ENCODE measurements around the gene FBXW8. TPM values are rescaled to one million over a fixed set of nuclear protein-coding genes. Genes with fewer than 3 reads are reported as not detected.

The FBXW8 gene
- polyA plus RNA-seq, 2 of the 4 experiments (the other 2 are of a cell fraction): 9.8 to 15.7 TPM

GRCh38 chr12:117020536-117021220 is 109.9 kb downstream of the FBXW8 start:
- Histone ChIP-seq H3K4me1 (peaks cover 5% of the 10 kb centered on the region), H3K4me2 (no peak overlapping the region), H3K9me3 (0 out of 3 replicates have a peak, but pooled peaks cover 1% of the 10 kb centered on the region), H3K4me3 (no peak overlapping the region), H3K27ac (no peak overlapping the region)
- WGBS (ENCODE audit: missing lambda C conversion rate): 83% methylated on average over 12 of the region's 12 CpGs
- DNase-seq (ENCODE audit: low read depth in 1 of 2, low spot score in 1 of 2) (no peak), ATAC-seq (no peak), FAIRE-seq (no peak)
- CTCF ChIA-PET: interaction anchor here (1.2 kb wide), 1 partner anchor 10 kb away, joined by 3 read pairs; no protein-coding TSS in a partner anchor
- POLR2A ChIA-PET: no interaction called here
- no peak for TF ChIP-seq HOXB5 (CRISPR knock-in tag; IDR thresholded peaks at IDR 0.05)
- no peak for TF ChIP-seq MAFK (IDR thresholded peaks at IDR 0.05; ENCODE audit: partially characterized antibody)
- no peak for TF ChIP-seq ZFP36 (IDR thresholded peaks at IDR 0.05; ENCODE audit: borderline replicate concordance, partially characterized antibody)
- TF ChIP-seq REST (IDR thresholded peaks at IDR 0.05): no peak
- TF ChIP-seq CBX2 (IDR thresholded peaks at IDR 0.05; ENCODE audit: borderline replicate concordance, low read depth): no peak

- no peak for ATAC-seq
- TF ChIP-seq FOXS1 (CRISPR knock-in tag; IDR thresholded peaks at IDR 0.05) (no peak), CEBPB (IDR thresholded peaks at IDR 0.05) (no peak), SMC3 (IDR thresholded peaks at IDR 0.05) (no peak), KDM5A (IDR thresholded peaks at IDR 0.05) (no peak), ZC3H11A (IDR thresholded peaks at IDR 0.05) (no peak), POLR2A (IDR thresholded peaks at IDR 0.05; ENCODE audit: low read length) (no peak), GATA3 (IDR thresholded peaks at IDR 0.05; ENCODE audit: borderline replicate concordance) (no peak), MAFK (IDR thresholded peaks at IDR 0.05; ENCODE audit: partially characterized antibody) (no peak), ZNF302 (CRISPR knock-in tag; IDR thresholded peaks at IDR 0.05) (no peak), RAD21 (conservative IDR thresholded peaks at IDR 0.05 in 1 of 2, IDR thresholded peaks at IDR 0.05 in 1 of 2) (no peak), CBX8 (IDR thresholded peaks at IDR 0.05) (no peak), NR3C1 (IDR thresholded peaks at IDR 0.05) (no peak), CTCF (IDR thresholded peaks at IDR 0.05) (no peak), JUN (IDR thresholded peaks at IDR 0.05) (no peak), CHD2 (IDR thresholded peaks at IDR 0.05; ENCODE audit: low read length, partially characterized antibody) (no peak), MAZ (IDR thresholded peaks at IDR 0.05; ENCODE audit: borderline replicate concordance, low read depth, low read length) (no peak), TFCP2L1 (CRISPR knock-in tag; IDR thresholded peaks at IDR 0.05) (no peak), HOXB13 (CRISPR knock-in tag; IDR thresholded peaks at IDR 0.05; ENCODE audit: low read depth) (no peak), FOSB (CRISPR knock-in tag; IDR thresholded peaks at IDR 0.05) (no peak)
These were observed 111.7 kb downstream of the FBXW8 start for GRCh38 chr12:117022465-117022864.

More at GRCh38 chr12:117022465-117022864, 111.7 kb downstream of the FBXW8 start:
- no peak overlapping the region for H3K4me2 ChIP-seq
- no peak overlapping the region for H3K27ac ChIP-seq
- FAIRE-seq: no peak
- H3K9me3 ChIP-seq: no peaks in the 10 kb centered on the region
- ChIA-PET CTCF (interaction anchor here (0.7 to 7.6 kb wide), 5 partner anchors 10 to 827 kb away, joined by 3 to 64 read pairs (median 3); no protein-coding TSS in a partner anchor), POLR2A (no interaction called here)
- H3K4me1 ChIP-seq: peaks cover 13% of the 10 kb centered on the region
- H3K4me3 ChIP-seq: no peak overlapping the region
- WGBS (ENCODE audit: missing lambda C conversion rate): 84% methylated on average over 6 of the region's 6 CpGs
- DNase-seq (ENCODE audit: low read depth in 1 of 2, low spot score in 1 of 2): no peak
